ENCODE data around the gene PLIN1. TPM values are rescaled to one million over a fixed set of nuclear protein-coding genes. Genes with fewer than 3 reads are reported as not detected.

Gene PLIN1
- 0.11 and 0.21 TPM in 2 replicates for polyA plus RNA-seq (2013)

DNA sequence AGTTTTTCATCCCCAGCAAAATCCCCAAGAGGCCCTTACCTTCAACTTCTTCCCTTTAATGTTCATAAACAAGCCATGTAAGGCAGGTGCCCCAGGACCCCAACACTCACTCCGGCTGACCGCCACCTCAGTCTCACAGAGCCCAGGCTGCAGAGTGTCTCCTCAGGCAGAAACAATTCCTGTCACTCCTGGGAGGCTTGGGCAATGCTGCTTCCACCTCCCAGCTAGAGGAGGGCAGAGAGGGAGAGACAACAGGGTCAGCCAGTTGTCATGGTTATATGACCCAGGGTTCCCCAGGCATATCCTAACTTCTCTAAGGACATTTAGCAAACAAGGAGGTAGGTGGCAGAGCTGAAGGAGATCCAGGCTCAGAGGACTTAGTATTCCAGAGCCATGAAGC, at the start of gene PLIN1:
TSS of gene PLIN1 (minus strand) at position 156 of the 400 bp plus-strand sequence. CDS start 1,878 bp downstream, outside the sequence.
- Histone ChIP-seq H2AK5ac (ENCODE audit: low read length) (no peak within 1 kb of the TSS), H3K4me1 (ENCODE audit: control insufficient read depth in 1 of 2, insufficient read depth in 2 of 2, low read length in 2 of 2) (no peaks in the 10 kb centered on the region), H2BK5ac (ENCODE audit: low read depth, low read length, poor library complexity) (no peak within 1 kb of the TSS), H4K12ac (ENCODE audit: low read depth, low read length) (no peak within 1 kb of the TSS), H4K91ac (ENCODE audit: low read depth, low read length) (no peak within 1 kb of the TSS), H3K79me2 (ENCODE audit: control insufficient read depth, insufficient read depth, low read length, poor library complexity) (no peaks in the 10 kb centered on the region), H3K9ac (ENCODE audit: low read length) (no peak within 1 kb of the TSS), H3K4me2 (ENCODE audit: low read length) (no peak within 1 kb of the TSS), H3K9me3 (ENCODE audit: insufficient read depth, low read depth, low read length) (no peaks in the 10 kb centered on the region), H3K79me1 (ENCODE audit: low read length) (no peaks in the 10 kb centered on the region), H3K27me3 (ENCODE audit: insufficient read depth, low read length) (no peaks in the 10 kb centered on the region), H3K27ac (ENCODE audit: low read depth, low read length) (no peak within 1 kb of the TSS), H3K18ac (ENCODE audit: low read length) (no peak within 1 kb of the TSS), H4K8ac (ENCODE audit: low read depth, low read length) (no peak within 1 kb of the TSS), H3K4me3 (ENCODE audit: low read depth, low read length) (no peak within 1 kb of the TSS), H3K36me3 (ENCODE audit: control insufficient read depth in 1 of 2, insufficient read depth in 2 of 2, low read length in 2 of 2) (no peaks in the 10 kb centered on the region), H3K23ac (ENCODE audit: low read length) (no peak within 1 kb of the TSS), H2AFZ (ENCODE audit: insufficient read depth, low read length, poor library complexity) (no peak within 1 kb of the TSS), H3K14ac (ENCODE audit: low read length) (no peak within 1 kb of the TSS), H2BK12ac (ENCODE audit: low read length) (no peak within 1 kb of the TSS), H3K4ac (ENCODE audit: low read depth, low read length) (no peak within 1 kb of the TSS), H2BK120ac (ENCODE audit: insufficient read depth, low read length, poor library complexity) (no peak within 1 kb of the TSS)
- no CpG with 5 or more reads among the region's 2 CpGs for WGBS (ENCODE audit: extremely low coverage, insufficient coverage, insufficient read length)
- no peak for DNase-seq

DNA sequence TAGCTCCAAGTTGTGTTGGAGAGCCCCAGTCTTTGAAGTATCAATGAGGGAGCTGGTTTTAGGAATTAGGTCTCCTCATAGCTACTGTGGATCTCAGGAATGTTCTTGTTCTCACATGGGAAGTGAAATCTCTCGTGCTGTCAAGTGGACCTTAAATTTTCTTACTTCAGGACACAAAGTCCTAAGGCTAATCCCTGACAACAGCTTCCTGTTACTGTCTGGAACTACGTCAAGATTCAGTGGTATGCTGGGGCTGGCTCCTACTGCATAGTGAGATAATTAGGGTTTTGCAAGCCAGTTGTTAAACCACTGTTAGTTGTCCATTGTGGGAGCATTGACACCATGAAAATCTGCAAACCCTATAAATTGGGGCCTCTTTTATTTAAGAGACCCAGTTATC, 49.1 kb upstream of the PLIN1 start:
- Histone ChIP-seq H4K8ac (ENCODE audit: low read depth, low read length) (no peak overlapping the region), H3K9me3 (ENCODE audit: insufficient read depth, low read depth, low read length) (peaks cover 1% of the 10 kb centered on the region), H3K4me1 (ENCODE audit: control insufficient read depth in 1 of 2, insufficient read depth in 2 of 2, low read length in 2 of 2) (no peaks in the 10 kb centered on the region), H3K14ac (ENCODE audit: low read length) (no peak overlapping the region), H3K18ac (ENCODE audit: low read length) (no peak overlapping the region), H3K36me3 (ENCODE audit: control insufficient read depth in 1 of 2, insufficient read depth in 2 of 2, low read length in 2 of 2) (no peaks in the 10 kb centered on the region), H2AK5ac (ENCODE audit: low read length) (no peak overlapping the region), H3K9ac (ENCODE audit: low read length) (no peak overlapping the region), H2BK12ac (ENCODE audit: low read length) (no peak overlapping the region), H2BK5ac (ENCODE audit: low read depth, low read length, poor library complexity) (no peak overlapping the region), H3K4me2 (ENCODE audit: low read length) (no peak overlapping the region), H3K23ac (ENCODE audit: low read length) (no peak overlapping the region), H3K79me1 (ENCODE audit: low read length) (no peaks in the 10 kb centered on the region), H3K4me3 (ENCODE audit: low read depth, low read length) (no peak overlapping the region), H4K12ac (ENCODE audit: low read depth, low read length) (no peak overlapping the region), H3K27ac (ENCODE audit: low read depth, low read length) (no peak overlapping the region), H4K91ac (ENCODE audit: low read depth, low read length) (no peak overlapping the region), H3K4ac (ENCODE audit: low read depth, low read length) (no peak overlapping the region), H3K79me2 (ENCODE audit: control insufficient read depth, insufficient read depth, low read length, poor library complexity) (no peaks in the 10 kb centered on the region), H2AFZ (ENCODE audit: insufficient read depth, low read length, poor library complexity) (no peak overlapping the region), H3K27me3 (ENCODE audit: insufficient read depth, low read length) (no peaks in the 10 kb centered on the region), H2BK120ac (ENCODE audit: insufficient read depth, low read length, poor library complexity) (no peak overlapping the region)
- peak in 1 of 2 donors; percentile 10 for DNase-seq
- no CpG with 5 or more reads among the region's 2 CpGs for WGBS (ENCODE audit: extremely low coverage, insufficient coverage, insufficient read length)

- Histone ChIP-seq H2BK5ac (ENCODE audit: low read depth, low read length, poor library complexity) (no peak overlapping the region), H3K36me3 (ENCODE audit: control insufficient read depth in 1 of 2, insufficient read depth in 2 of 2, low read length in 2 of 2) (no peaks in the 10 kb centered on the region), H3K79me2 (ENCODE audit: control insufficient read depth, insufficient read depth, low read length, poor library complexity) (no peaks in the 10 kb centered on the region), H3K23ac (ENCODE audit: low read length) (no peak overlapping the region), H3K4me2 (ENCODE audit: low read length) (no peak overlapping the region), H3K4me3 (ENCODE audit: low read depth, low read length) (no peak overlapping the region), H3K9me3 (ENCODE audit: insufficient read depth, low read depth, low read length) (peaks cover 1% of the 10 kb centered on the region), H4K91ac (ENCODE audit: low read depth, low read length) (no peak overlapping the region), H3K27ac (ENCODE audit: low read depth, low read length) (no peak overlapping the region), H2BK12ac (ENCODE audit: low read length) (no peak overlapping the region), H3K4ac (ENCODE audit: low read depth, low read length) (no peak overlapping the region), H4K8ac (ENCODE audit: low read depth, low read length) (no peak overlapping the region), H3K4me1 (ENCODE audit: control insufficient read depth in 1 of 2, insufficient read depth in 2 of 2, low read length in 2 of 2) (no peaks in the 10 kb centered on the region), H2BK120ac (ENCODE audit: insufficient read depth, low read length, poor library complexity) (no peak overlapping the region), H2AFZ (ENCODE audit: insufficient read depth, low read length, poor library complexity) (no peak overlapping the region), H3K79me1 (ENCODE audit: low read length) (no peaks in the 10 kb centered on the region), H3K9ac (ENCODE audit: low read length) (no peak overlapping the region), H3K14ac (ENCODE audit: low read length) (no peak overlapping the region), H2AK5ac (ENCODE audit: low read length) (no peak overlapping the region), H4K12ac (ENCODE audit: low read depth, low read length) (no peak overlapping the region), H3K18ac (ENCODE audit: low read length) (no peak overlapping the region), H3K27me3 (ENCODE audit: insufficient read depth, low read length) (no peaks in the 10 kb centered on the region)
- no peak for DNase-seq
- WGBS (ENCODE audit: extremely low coverage, insufficient coverage, insufficient read length), result no CpG with 5 or more reads among the region's 1 CpG
Observed at GRCh38 chr15:89725064-89725463, 45.9 kb upstream of the PLIN1 start.

DNA sequence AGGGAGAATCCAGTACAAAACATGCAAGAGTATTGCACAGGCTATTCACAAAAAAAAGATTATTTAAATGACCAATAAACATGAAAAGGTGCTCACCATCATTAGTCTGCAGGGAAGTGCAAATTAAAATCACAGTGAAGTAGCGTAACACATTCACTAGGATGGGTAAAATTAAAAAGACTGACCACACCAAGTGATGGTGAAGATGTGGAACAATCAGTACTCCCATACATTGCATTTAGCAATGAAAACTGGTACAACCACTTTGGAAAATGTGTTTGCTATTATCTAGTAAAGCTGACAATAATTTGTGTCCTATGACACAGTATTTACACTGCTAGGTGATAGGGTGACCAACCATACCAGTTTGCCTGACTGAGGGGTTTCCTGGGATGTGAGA, 45.5 kb upstream of the PLIN1 start:
- Histone ChIP-seq H3K18ac (ENCODE audit: low read length) (no peak overlapping the region), H2AK5ac (ENCODE audit: low read length) (no peak overlapping the region), H3K27me3 (ENCODE audit: insufficient read depth, low read length) (no peaks in the 10 kb centered on the region), H2BK12ac (ENCODE audit: low read length) (no peak overlapping the region), H3K23ac (ENCODE audit: low read length) (no peak overlapping the region), H2AFZ (ENCODE audit: insufficient read depth, low read length, poor library complexity) (no peak overlapping the region), H2BK120ac (ENCODE audit: insufficient read depth, low read length, poor library complexity) (no peak overlapping the region), H4K12ac (ENCODE audit: low read depth, low read length) (no peak overlapping the region), H2BK5ac (ENCODE audit: low read depth, low read length, poor library complexity) (no peak overlapping the region), H3K79me1 (ENCODE audit: low read length) (no peaks in the 10 kb centered on the region), H3K4me1 (ENCODE audit: control insufficient read depth in 1 of 2, insufficient read depth in 2 of 2, low read length in 2 of 2) (no peaks in the 10 kb centered on the region), H3K79me2 (ENCODE audit: control insufficient read depth, insufficient read depth, low read length, poor library complexity) (no peaks in the 10 kb centered on the region), H3K4me3 (ENCODE audit: low read depth, low read length) (no peak overlapping the region), H4K91ac (ENCODE audit: low read depth, low read length) (no peak overlapping the region), H3K4me2 (ENCODE audit: low read length) (no peak overlapping the region), H4K8ac (ENCODE audit: low read depth, low read length) (no peak overlapping the region), H3K4ac (ENCODE audit: low read depth, low read length) (no peak overlapping the region), H3K14ac (ENCODE audit: low read length) (no peak overlapping the region), H3K9ac (ENCODE audit: low read length) (no peak overlapping the region), H3K36me3 (ENCODE audit: control insufficient read depth in 1 of 2, insufficient read depth in 2 of 2, low read length in 2 of 2) (no peaks in the 10 kb centered on the region), H3K27ac (ENCODE audit: low read depth, low read length) (no peak overlapping the region), H3K9me3 (ENCODE audit: insufficient read depth, low read depth, low read length) (peaks cover 1% of the 10 kb centered on the region)
- WGBS (ENCODE audit: extremely low coverage, insufficient coverage, insufficient read length), result no CpG with 5 or more reads among the region's 1 CpG
- no peak for DNase-seq
